BLaER1 (cell line): ENCODE data around the gene TPP1.

Experiments used
- H3K27ac ChIP-seq: shearing (Covaris generic); formaldehyde crosslinking; 2 replicates; pipeline ENCODE4 v1.8.1; 2022
- H3K27me3 ChIP-seq: shearing (Covaris generic); formaldehyde crosslinking; 2 replicates; pipeline ENCODE4 v1.8.1; 2022
- H3K36me3 ChIP-seq: shearing (Covaris generic); formaldehyde crosslinking; 2 replicates; pipeline ENCODE4 v1.8.1; 2022
- H3K4me1 ChIP-seq: shearing (Covaris generic); formaldehyde crosslinking; 2 replicates; pipeline ENCODE4 v1.8.1; 2022
- H3K4me2 ChIP-seq: shearing (Covaris generic); formaldehyde crosslinking; 2 replicates; pipeline ENCODE4 v1.8.1; 2022
- H3K4me3 ChIP-seq: shearing (Covaris generic); formaldehyde crosslinking; 2 replicates; pipeline ENCODE4 v1.8.1; 2022
- H3K9ac ChIP-seq: shearing (Covaris generic); formaldehyde crosslinking; 2 replicates; pipeline ENCODE4 v1.8.1; 2022
- H3K9me3 ChIP-seq: shearing (Covaris generic); formaldehyde crosslinking; 2 replicates; pipeline ENCODE4 v1.8.1; 2022
- H4K20me1 ChIP-seq: shearing (Covaris generic); formaldehyde crosslinking; 2 replicates; pipeline ENCODE4 v1.8.1; 2022
- Cebpa-rat ChIP-seq: shearing (Covaris generic); IDR thresholded peaks from 2 replicates; pipeline ENCODE4 v1.8.1; 2022

The TPP1 gene

GRCh38 chr11:6629892-6630631, 10.8 kb upstream of the TPP1 start:
- Histone ChIP-seq H3K9me3 (no peaks in the 10 kb centered on the region), H3K27ac (no peak overlapping the region), H3K36me3 (peaks cover 91% of the 10 kb centered on the region), H3K9ac (no peak overlapping the region), H3K4me1 (no peaks in the 10 kb centered on the region), H4K20me1 (no peaks in the 10 kb centered on the region), H3K4me3 (no peak overlapping the region), H3K27me3 (no peaks in the 10 kb centered on the region), H3K4me2 (no peak overlapping the region)
- no peak for TF ChIP-seq Cebpa-rat

- H3K4me3 ChIP-seq, result no peak overlapping the region
- no peak overlapping the region for H3K4me2 ChIP-seq
- TF ChIP-seq Cebpa-rat, result no peak
- H3K27me3 ChIP-seq, result no peaks in the 10 kb centered on the region
- H3K9ac ChIP-seq, result no peak overlapping the region
- no peak overlapping the region for H3K27ac ChIP-seq
- H4K20me1 ChIP-seq, result no peaks in the 10 kb centered on the region
- H3K36me3 ChIP-seq, result peaks cover 96% of the 10 kb centered on the region
- no peaks in the 10 kb centered on the region for H3K4me1 ChIP-seq
- no peaks in the 10 kb centered on the region for H3K9me3 ChIP-seq
These were observed 10.3 kb upstream of the TPP1 start for GRCh38 chr11:6629573-6629891.

GRCh38 chr11:6628526-6628925, 9.3 kb upstream of the TPP1 start:
- Histone ChIP-seq H3K4me2 (no peak overlapping the region), H3K9me3 (no peaks in the 10 kb centered on the region), H3K36me3 (peaks cover 98% of the 10 kb centered on the region), H3K27me3 (no peaks in the 10 kb centered on the region), H3K9ac (no peak overlapping the region), H3K4me3 (no peak overlapping the region), H3K27ac (no peak overlapping the region), H4K20me1 (no peaks in the 10 kb centered on the region), H3K4me1 (no peaks in the 10 kb centered on the region)
- no peak for TF ChIP-seq Cebpa-rat

GRCh38 chr11:6627762-6628241, 8.6 kb upstream of the TPP1 start:
- no peaks in the 10 kb centered on the region for H3K9me3 ChIP-seq
- H3K27me3 ChIP-seq, result no peaks in the 10 kb centered on the region
- peaks cover 2% of the 10 kb centered on the region; the same call in 1 of the 2 replicates for H3K4me1 ChIP-seq
- H4K20me1 ChIP-seq, result no peaks in the 10 kb centered on the region
- no peak for TF ChIP-seq Cebpa-rat
- no peak overlapping the region for H3K4me3 ChIP-seq
- no peak overlapping the region for H3K27ac ChIP-seq
- H3K9ac ChIP-seq, result no peak overlapping the region
- peaks cover 98% of the 10 kb centered on the region for H3K36me3 ChIP-seq
- H3K4me2 ChIP-seq, result no peak overlapping the region

- Histone ChIP-seq H4K20me1 (no peaks in the 10 kb centered on the region), H3K4me1 (peaks cover 8% of the 10 kb centered on the region), H3K4me3 (no peak overlapping the region), H3K9ac (no peak overlapping the region), H3K27ac (no peak overlapping the region), H3K4me2 (no peak overlapping the region), H3K27me3 (no peaks in the 10 kb centered on the region), H3K36me3 (peaks cover 97% of the 10 kb centered on the region), H3K9me3 (no peaks in the 10 kb centered on the region)
- TF ChIP-seq Cebpa-rat, result no peak
These were observed 7.9 kb upstream of the TPP1 start for GRCh38 chr11:6626971-6627761.

- Histone ChIP-seq H3K9me3 (no peaks in the 10 kb centered on the region), H3K27me3 (no peaks in the 10 kb centered on the region), H3K36me3 (peaks cover 84% of the 10 kb centered on the region), H4K20me1 (no peaks in the 10 kb centered on the region), H3K9ac (no peak overlapping the region), H3K27ac (no peak overlapping the region), H3K4me3 (no peak overlapping the region), H3K4me1 (peaks cover 16% of the 10 kb centered on the region), H3K4me2 (no peak overlapping the region)
- TF ChIP-seq Cebpa-rat, result no peak
These were observed 6.7 kb upstream of the TPP1 start for GRCh38 chr11:6625832-6626420.

- Histone ChIP-seq H3K9me3 (no peaks in the 10 kb centered on the region), H3K9ac (no peak overlapping the region), H3K4me2 (no peak overlapping the region), H3K27me3 (no peaks in the 10 kb centered on the region), H4K20me1 (no peaks in the 10 kb centered on the region), H3K36me3 (peaks cover 78% of the 10 kb centered on the region), H3K27ac (no peak overlapping the region), H3K4me3 (no peak overlapping the region), H3K4me1 (peaks cover 16% of the 10 kb centered on the region)
- TF ChIP-seq Cebpa-rat, result no peak
These were observed 6.1 kb upstream of the TPP1 start for GRCh38 chr11:6625156-6625831.

- Histone ChIP-seq H4K20me1 (no peaks in the 10 kb centered on the region), H3K27ac (no peak overlapping the region), H3K4me1 (peaks cover 26% of the 10 kb centered on the region), H3K27me3 (no peaks in the 10 kb centered on the region), H3K36me3 (peaks cover 62% of the 10 kb centered on the region), H3K4me2 (no peak overlapping the region), H3K9ac (no peak overlapping the region), H3K4me3 (no peak overlapping the region), H3K9me3 (no peaks in the 10 kb centered on the region)
- TF ChIP-seq Cebpa-rat, result no peak
These were observed 4.5 kb upstream of the TPP1 start for GRCh38 chr11:6623391-6624363.
